ENCODE results near the gene SORL1-AS1.

The SORL1-AS1 gene

DNA sequence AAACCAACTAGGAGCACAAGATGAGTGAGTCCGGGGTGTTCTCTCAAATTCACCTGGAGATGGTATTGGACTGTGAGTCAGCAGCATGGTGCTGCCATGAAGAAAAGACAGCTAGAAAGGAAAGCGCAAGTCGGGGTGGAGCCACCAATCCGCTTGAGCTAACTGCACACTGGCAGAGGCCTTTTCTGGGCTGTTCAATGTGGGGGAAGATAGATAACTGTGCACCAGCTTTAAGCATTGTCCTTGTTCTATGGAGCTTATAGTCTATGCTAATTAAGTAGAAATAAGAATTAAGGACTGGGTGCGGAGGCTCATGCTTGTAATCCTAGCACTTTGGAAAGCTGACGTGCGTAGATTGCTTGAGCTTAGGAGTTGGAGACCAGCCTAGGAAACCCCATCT, 21.9 kb upstream of the SORL1-AS1 start:
- H3K4me3 ChIP-seq (ENCODE audit: low read depth, low read length), result no peak overlapping the region
- no peak for TF ChIP-seq CTCF (IDR thresholded peaks at IDR 0.05; ENCODE audit: control insufficient read depth, extremely low read depth, insufficient read depth)
- no peak for DNase-seq (ENCODE audit: low read depth)

DNA sequence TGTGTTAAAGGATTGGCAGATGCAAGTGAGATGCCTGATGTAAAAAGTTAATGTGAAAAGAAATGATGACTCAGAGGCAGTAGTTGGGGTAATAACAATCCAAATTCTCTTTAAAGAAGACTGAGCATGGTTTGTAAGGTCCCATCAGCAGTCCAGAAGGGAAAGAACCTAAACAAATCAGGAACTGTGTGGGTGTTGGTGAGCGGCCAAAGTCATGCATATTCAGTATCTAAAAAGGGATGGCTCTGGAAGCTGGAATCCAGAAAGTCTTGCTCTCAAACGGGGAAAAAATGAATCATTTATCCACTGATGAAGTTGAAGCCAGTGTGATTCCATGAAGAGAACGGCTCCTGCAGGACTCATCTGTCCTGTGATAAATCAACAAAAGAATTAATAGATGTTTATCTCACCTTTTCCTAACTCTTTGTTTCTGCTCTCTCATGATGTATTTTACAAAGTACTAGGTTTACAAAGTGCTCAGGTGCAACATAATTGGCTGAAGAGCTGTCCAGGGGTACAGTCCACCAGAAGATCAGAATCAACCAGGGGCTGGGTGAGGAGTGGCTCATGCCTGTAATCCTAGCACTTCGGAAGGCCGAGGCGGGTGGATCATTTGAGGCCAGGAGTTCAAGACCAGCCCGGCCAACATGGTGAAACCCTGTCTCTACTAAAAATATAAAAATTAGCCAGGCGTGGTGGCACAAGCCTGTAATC, 20.5 kb upstream of the SORL1-AS1 start:
- no peak for TF ChIP-seq CTCF (IDR thresholded peaks at IDR 0.05; ENCODE audit: control insufficient read depth, extremely low read depth, insufficient read depth)
- no peak for DNase-seq (ENCODE audit: low read depth)
- no peak overlapping the region for H3K4me3 ChIP-seq (ENCODE audit: low read depth, low read length)

DNA sequence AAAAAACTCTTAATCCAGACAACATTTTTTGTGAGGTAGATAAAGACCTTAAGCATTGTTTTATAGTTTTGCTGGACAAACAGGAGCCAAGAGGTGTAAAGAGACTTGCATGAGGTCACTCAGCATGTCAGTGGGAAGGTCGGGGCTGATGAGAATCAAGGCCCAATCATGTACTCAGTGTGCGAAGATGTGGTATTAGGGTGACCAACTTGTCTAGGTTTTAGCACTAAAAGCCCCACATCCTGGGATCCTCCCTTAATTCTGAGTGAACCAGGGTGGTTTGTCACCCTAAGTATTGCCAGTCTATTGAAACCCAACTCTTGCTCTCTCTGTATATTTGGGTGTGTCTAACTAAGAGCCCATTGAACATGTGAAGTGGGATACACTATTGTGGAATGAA, 19.5 kb upstream of the SORL1-AS1 start:
- TF ChIP-seq CTCF (IDR thresholded peaks at IDR 0.05; ENCODE audit: control insufficient read depth, extremely low read depth, insufficient read depth), result no peak
- H3K4me3 ChIP-seq (ENCODE audit: low read depth, low read length), result no peak overlapping the region
- DNase-seq (ENCODE audit: low read depth), result no peak

DNA sequence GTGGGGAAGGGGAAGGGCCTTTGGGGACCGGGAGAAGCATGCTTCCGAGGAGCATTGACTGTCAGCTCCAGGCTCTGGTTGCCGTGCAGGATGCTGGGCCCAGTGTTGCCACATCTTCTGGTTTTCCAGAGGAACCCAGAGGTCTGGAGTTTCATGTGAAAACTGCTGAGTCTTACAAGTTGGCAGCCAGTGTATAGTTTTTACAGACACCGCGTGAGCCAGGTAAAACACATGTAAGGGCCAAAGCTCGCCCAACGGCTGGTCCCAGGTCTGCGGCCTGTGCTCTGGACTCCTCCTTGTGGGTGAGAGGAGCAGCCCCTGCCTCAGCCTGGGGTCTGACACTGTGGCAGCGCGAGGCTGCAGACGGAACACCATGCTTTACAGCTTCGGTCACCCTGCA, 18.4 kb upstream of the SORL1-AS1 start:
- no peak overlapping the region for H3K4me3 ChIP-seq (ENCODE audit: low read depth, low read length)
- no peak for DNase-seq (ENCODE audit: low read depth)
- no peak for TF ChIP-seq CTCF (IDR thresholded peaks at IDR 0.05; ENCODE audit: control insufficient read depth, extremely low read depth, insufficient read depth)

GRCh38 chr11:121469910-121470309, 17.1 kb upstream of the SORL1-AS1 start:
- no peak for DNase-seq (ENCODE audit: low read depth)
- no peak for TF ChIP-seq CTCF (IDR thresholded peaks at IDR 0.05; ENCODE audit: control insufficient read depth, extremely low read depth, insufficient read depth)
- no peak overlapping the region for H3K4me3 ChIP-seq (ENCODE audit: low read depth, low read length)

GRCh38 chr11:121467965-121468364, 15.2 kb upstream of the SORL1-AS1 start:
- DNase-seq (ENCODE audit: low read depth), result no peak
- no peak overlapping the region for H3K4me3 ChIP-seq (ENCODE audit: low read depth, low read length)
- TF ChIP-seq CTCF (IDR thresholded peaks at IDR 0.05; ENCODE audit: control insufficient read depth, extremely low read depth, insufficient read depth), result no peak

DNA sequence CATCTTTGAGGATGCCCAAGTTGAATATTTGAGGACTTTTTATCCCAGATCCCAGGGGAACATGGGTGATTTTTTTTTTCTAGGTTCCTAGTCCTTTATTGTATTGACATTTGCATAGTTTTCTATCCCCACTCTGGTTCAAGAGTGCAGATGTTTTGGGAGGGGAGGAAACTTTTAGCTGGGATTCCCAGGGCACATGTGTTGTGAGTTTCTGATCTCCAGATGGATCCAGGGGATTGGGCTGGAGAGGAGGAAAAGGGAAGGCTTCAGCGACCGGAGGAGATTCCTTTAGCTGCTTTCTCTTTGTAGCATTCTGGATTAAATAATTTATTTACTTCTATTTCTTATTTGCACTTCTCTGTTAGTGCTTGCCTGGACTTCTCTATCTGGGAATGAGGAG, 14.7 kb upstream of the SORL1-AS1 start:
- H3K4me3 ChIP-seq (ENCODE audit: low read depth, low read length), result no peak overlapping the region
- no peak for DNase-seq (ENCODE audit: low read depth)
- no peak for TF ChIP-seq CTCF (IDR thresholded peaks at IDR 0.05; ENCODE audit: control insufficient read depth, extremely low read depth, insufficient read depth)
